HG03039 (cell line): ENCODE data around the gene TRPM8.
"Not testable (repeated sequence)": the region's sequence is repeated elsewhere in the genome, so short reads cannot be mapped to it uniquely, and the experiment has no call there.

Experiments used
- ATAC-seq: cut with Tn5 transposase; IDR thresholded peaks from one replicate; pipeline ENCODE4 v1.9.1; 2021; ENCODE audit warnings: mild to moderate bottlenecking, moderate library complexity; ENCODE audit not compliant: unreplicated experiment

Gene TRPM8

GRCh38 chr2:233917116-233917515 is at the start of gene TRPM8:
Gene TRPM8, plus strand, starts transcription at chr2:233917373. Its CDS starts 9,165 bp downstream, at chr2:233926538.
- ATAC-seq = no peak

GRCh38 chr2:233867993-233868532 is 49.1 kb upstream of the TRPM8 start, which contains the start of gene MSL3B:
Gene MSL3B, minus strand, starts transcription at chr2:233868386.
- no peak for ATAC-seq

GRCh38 chr2:233871432-233871831 is 45.7 kb upstream of the TRPM8 start:
- no peak for ATAC-seq

- not testable (repeated sequence) for ATAC-seq
Observed at GRCh38 chr2:233872125-233872524, 45.0 kb upstream of the TRPM8 start.

GRCh38 chr2:233882353-233882752 is 34.8 kb upstream of the TRPM8 start:
- ATAC-seq = no peak

- ATAC-seq = no peak
Observed at GRCh38 chr2:233892793-233893192, 24.4 kb upstream of the TRPM8 start.

GRCh38 chr2:233896253-233896652 is 20.9 kb upstream of the TRPM8 start:
- not testable (repeated sequence) for ATAC-seq

- ATAC-seq = no peak
Observed at GRCh38 chr2:233901367-233901766, 15.8 kb upstream of the TRPM8 start.

GRCh38 chr2:233901884-233902283 is 15.3 kb upstream of the TRPM8 start:
- no peak for ATAC-seq

GRCh38 chr2:233905945-233906344 is 11.2 kb upstream of the TRPM8 start:
- no peak for ATAC-seq

GRCh38 chr2:233907627-233908026 is 9.5 kb upstream of the TRPM8 start:
- no peak for ATAC-seq

GRCh38 chr2:233912691-233913423 is 4.3 kb upstream of the TRPM8 start:
- no peak for ATAC-seq

GRCh38 chr2:233915128-233915527 is 2.0 kb upstream of the TRPM8 start:
- no peak for ATAC-seq

- ATAC-seq = no peak
Observed at GRCh38 chr2:233919319-233919718, 2.1 kb downstream of the TRPM8 start.

- ATAC-seq = no peak
Observed at GRCh38 chr2:233919938-233920337, 2.8 kb downstream of the TRPM8 start.

- no peak for ATAC-seq
Observed at GRCh38 chr2:233922471-233922870, 5.3 kb downstream of the TRPM8 start.

- ATAC-seq = no peak
Observed at GRCh38 chr2:233925402-233925801, 8.2 kb downstream of the TRPM8 start.

- ATAC-seq = no peak
Observed at GRCh38 chr2:233926806-233927205, 9.6 kb downstream of the TRPM8 start.

- no peak for ATAC-seq
Observed at GRCh38 chr2:233928594-233929351, 11.6 kb downstream of the TRPM8 start.

- ATAC-seq = no peak
Observed at GRCh38 chr2:233929352-233930022, 12.3 kb downstream of the TRPM8 start.

- no peak for ATAC-seq
Observed at GRCh38 chr2:233934524-233934923, 17.4 kb downstream of the TRPM8 start.
